Measurements from ENCODE around the gene CEP55. TPM values are rescaled to one million over a fixed set of nuclear protein-coding genes. Genes with fewer than 3 reads are reported as not detected.
A peak's percentile ranks its signal among the peaks of the same experiment; 100 is the strongest.

CEP55 gene
- total RNA-seq, 1 donor from 2014 or later, result 73.2 TPM

DNA sequence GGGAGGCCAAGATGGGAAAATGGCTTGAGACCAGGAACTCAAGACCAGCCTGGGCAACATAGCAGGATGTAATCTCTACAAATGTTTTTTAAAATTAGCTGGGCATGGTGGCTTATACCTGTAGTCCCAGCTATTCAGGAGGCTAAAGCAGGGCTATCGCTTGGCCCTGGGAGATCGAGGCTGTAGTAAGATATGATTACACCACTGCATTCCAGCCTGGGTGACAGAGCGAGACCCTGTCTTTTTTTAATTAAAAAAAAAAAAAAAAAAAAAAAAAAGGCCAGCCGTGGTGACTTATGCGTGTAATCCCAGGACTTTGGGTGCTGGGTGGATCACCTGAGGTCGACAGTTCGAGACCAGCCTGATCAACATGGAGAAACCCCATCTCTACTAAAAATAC is 41.7 kb upstream of the CEP55 start:
- H3K4me3 ChIP-seq (ENCODE audit: low read depth, low read length), result no peak overlapping the region
- DNase-seq (ENCODE audit: low read depth), result no peak
- TF ChIP-seq, protein P1, sequence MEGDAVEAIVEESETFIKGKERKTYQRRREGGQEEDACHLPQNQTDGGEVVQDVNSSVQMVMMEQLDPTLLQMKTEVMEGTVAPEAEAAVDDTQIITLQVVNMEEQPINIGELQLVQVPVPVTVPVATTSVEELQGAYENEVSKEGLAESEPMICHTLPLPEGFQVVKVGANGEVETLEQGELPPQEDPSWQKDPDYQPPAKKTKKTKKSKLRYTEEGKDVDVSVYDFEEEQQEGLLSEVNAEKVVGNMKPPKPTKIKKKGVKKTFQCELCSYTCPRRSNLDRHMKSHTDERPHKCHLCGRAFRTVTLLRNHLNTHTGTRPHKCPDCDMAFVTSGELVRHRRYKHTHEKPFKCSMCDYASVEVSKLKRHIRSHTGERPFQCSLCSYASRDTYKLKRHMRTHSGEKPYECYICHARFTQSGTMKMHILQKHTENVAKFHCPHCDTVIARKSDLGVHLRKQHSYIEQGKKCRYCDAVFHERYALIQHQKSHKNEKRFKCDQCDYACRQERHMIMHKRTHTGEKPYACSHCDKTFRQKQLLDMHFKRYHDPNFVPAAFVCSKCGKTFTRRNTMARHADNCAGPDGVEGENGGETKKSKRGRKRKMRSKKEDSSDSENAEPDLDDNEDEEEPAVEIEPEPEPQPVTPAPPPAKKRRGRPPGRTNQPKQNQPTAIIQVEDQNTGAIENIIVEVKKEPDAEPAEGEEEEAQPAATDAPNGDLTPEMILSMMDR (conservative IDR thresholded peaks at IDR 0.05; ENCODE audit: low read depth, low read length), result no peak

- TF ChIP-seq, protein P1 (conservative IDR thresholded peaks at IDR 0.05; ENCODE audit: low read depth, low read length), result no peak
- DNase-seq (ENCODE audit: low read depth), result no peak
- no peak overlapping the region for H3K4me3 ChIP-seq (ENCODE audit: low read depth, low read length)
Measured at GRCh38 chr10:93456480-93456879, 39.9 kb upstream of the CEP55 start.

DNA sequence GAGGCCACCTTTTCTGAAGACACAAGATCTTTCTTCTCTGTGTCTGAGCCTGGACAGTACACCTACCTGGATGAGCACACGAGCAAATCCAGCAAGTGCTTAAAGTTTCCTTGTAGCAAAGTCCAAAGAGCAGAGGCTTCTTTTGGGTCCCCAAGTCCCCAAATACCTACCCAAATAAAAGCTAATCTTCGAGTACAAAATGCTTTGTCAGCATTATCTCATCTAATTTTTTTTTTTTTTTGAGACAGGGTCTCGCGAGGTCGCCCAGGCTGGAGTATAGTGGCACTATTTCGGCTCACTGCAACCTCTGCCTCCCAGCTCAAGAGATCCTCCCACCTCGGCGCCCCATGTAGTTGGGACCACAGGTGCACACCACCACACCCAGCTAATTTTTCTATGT is 38.9 kb upstream of the CEP55 start:
- TF ChIP-seq, protein P1 (conservative IDR thresholded peaks at IDR 0.05; ENCODE audit: low read depth, low read length), result no peak
- no peak overlapping the region for H3K4me3 ChIP-seq (ENCODE audit: low read depth, low read length)
- no peak for DNase-seq (ENCODE audit: low read depth)

GRCh38 chr10:93458821-93459257 is 37.6 kb upstream of the CEP55 start:
- no peak overlapping the region for H3K4me3 ChIP-seq (ENCODE audit: low read depth, low read length)
- DNase-seq (ENCODE audit: low read depth), result peak; percentile 100
- TF ChIP-seq, protein P1 (conservative IDR thresholded peaks at IDR 0.05; ENCODE audit: low read depth, low read length), result no peak

- TF ChIP-seq, protein P1 (conservative IDR thresholded peaks at IDR 0.05; ENCODE audit: low read depth, low read length), result no peak
- no peak for DNase-seq (ENCODE audit: low read depth)
- no peak overlapping the region for H3K4me3 ChIP-seq (ENCODE audit: low read depth, low read length)
Measured at GRCh38 chr10:93459466-93459865, 36.9 kb upstream of the CEP55 start.

DNA sequence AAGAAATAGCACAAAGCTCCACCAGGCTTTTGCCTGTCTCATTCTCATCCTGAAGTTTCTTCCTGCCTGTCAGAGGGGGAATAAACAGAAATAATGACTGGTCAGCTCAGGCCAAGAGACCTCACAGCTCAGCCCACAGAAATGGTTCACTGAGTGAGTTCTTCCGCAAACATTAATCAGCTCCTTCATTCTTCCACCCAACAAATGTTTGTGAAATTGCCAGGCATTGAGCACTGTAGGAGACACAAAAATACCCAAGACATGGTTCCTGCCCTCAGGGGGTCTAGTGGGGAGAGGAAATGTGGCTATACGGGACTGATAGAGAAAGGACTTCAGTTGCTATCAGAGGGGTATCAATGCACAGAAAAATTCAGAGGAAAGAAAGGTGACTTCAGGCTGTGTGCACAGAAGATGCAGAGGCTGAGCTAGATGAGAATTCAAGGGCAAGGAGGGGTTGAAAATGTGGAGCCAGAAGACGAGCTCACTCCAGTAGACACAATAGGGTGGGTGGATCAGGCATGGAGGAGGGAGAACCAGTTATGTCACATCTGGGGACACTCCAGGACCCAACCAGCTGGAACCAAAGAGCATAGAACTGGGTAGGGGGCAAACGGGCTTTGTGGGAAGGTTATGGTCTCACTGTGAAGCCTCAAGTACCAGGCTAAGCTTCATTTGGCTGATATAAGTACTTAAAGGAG is 35.2 kb upstream of the CEP55 start:
- H3K4me3 ChIP-seq (ENCODE audit: low read depth, low read length), result no peak overlapping the region
- DNase-seq (ENCODE audit: low read depth), result no peak
- TF ChIP-seq, protein P1 (conservative IDR thresholded peaks at IDR 0.05; ENCODE audit: low read depth, low read length), result no peak

DNA sequence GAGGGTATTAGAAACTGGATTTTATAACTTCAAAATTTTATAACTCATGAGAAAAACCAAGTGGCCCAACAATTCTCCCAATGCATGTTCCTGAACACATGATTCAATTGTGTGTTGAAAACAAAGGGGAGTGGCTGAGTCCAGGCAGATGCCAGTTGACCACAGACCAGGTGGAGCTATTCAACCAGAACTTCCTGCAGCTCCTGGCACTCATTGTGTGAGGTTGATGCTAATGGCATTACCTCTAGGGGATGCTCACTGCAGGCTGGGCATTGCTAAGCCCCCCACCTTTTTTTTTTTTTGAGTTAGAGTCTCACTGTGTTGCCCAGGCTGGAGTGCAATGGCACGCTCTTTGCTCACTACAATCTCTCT is 34.6 kb upstream of the CEP55 start:
- TF ChIP-seq, protein P1 (conservative IDR thresholded peaks at IDR 0.05; ENCODE audit: low read depth, low read length), result peak; percentile 21
- H3K4me3 ChIP-seq (ENCODE audit: low read depth, low read length), result no peak overlapping the region
- DNase-seq (ENCODE audit: low read depth), result peak; percentile 88

Data from epithelial cell of proximal tubule (primary cell).